Fibroblast of lung (primary cell): ENCODE data around the gene TRPC4AP. TPM values are rescaled to one million over a fixed set of nuclear protein-coding genes. Genes with fewer than 3 reads are reported as not detected.
A peak's percentile ranks its signal among the peaks of the same experiment; 100 is the strongest.

ENCODE experiments used
- DNase-seq, 2 donors: peaks; one replicate each; pipeline versions ENCODE4 v3.0.0 to v3.0.0-alpha.2; 2010; ENCODE audit warnings: low read depth in 2 of 2
- H2AFZ ChIP-seq: 2 replicates; pipeline ENCODE4 v1.5.1; 2012; ENCODE audit warnings: low read length, control low read depth, inconsistent platforms
- H3K27ac ChIP-seq: 2 replicates; pipeline ENCODE4 v1.5.1; 2011; ENCODE audit warnings: low read length, control low read depth; ENCODE audit not compliant: insufficient read depth
- H3K27me3 ChIP-seq: 2 replicates; pipeline ENCODE4 v1.5.1; 2011; ENCODE audit warnings: mild to moderate bottlenecking, low read length; ENCODE audit not compliant: control insufficient read depth, insufficient read depth
- H3K36me3 ChIP-seq: 2 replicates; pipeline ENCODE4 v1.5.1; 2011; ENCODE audit warnings: low read length; ENCODE audit not compliant: control insufficient read depth, insufficient read depth
- H3K4me1 ChIP-seq: 2 replicates; pipeline ENCODE4 v1.5.1; 2011; ENCODE audit warnings: low read length; ENCODE audit not compliant: control insufficient read depth, insufficient read depth; ENCODE audit errors: extremely low read depth
- H3K4me2 ChIP-seq: 2 replicates; pipeline ENCODE4 v1.5.1; 2011; ENCODE audit warnings: low read length, control low read depth; ENCODE audit not compliant: insufficient read depth; ENCODE audit errors: extremely low read depth
- H3K4me3 ChIP-seq, 4 experiments: fragments of 200-600 bp in 1 of 4; sonication (generic) in 1 of 4; replicated peaks in 1 of 4; 2 replicates each; pipeline ENCODE4 v1.5.1; 2011 to 2016; ENCODE audit warnings: low read length in 4 of 4, low read depth in 3 of 4, mild to moderate bottlenecking in 3 of 4, control low read depth in 2 of 4, inconsistent platforms in 1 of 4, mixed read lengths in 1 of 4; ENCODE audit not compliant: insufficient read depth in 1 of 4; ENCODE audit errors: control extremely low read depth in 1 of 4
- H3K79me2 ChIP-seq: 2 replicates; pipeline ENCODE4 v1.5.1; 2012; ENCODE audit warnings: mild to moderate bottlenecking, low read length, inconsistent platforms; ENCODE audit not compliant: control insufficient read depth, insufficient read depth
- H3K9ac ChIP-seq: 2 replicates; pipeline ENCODE4 v1.5.1; 2011; ENCODE audit warnings: mild to moderate bottlenecking, low read length, control low read depth; ENCODE audit not compliant: insufficient read depth
- H3K9me3 ChIP-seq: 2 replicates; pipeline ENCODE4 v1.5.1; 2012; ENCODE audit warnings: low read depth, low read length; ENCODE audit not compliant: control insufficient read depth, insufficient read depth
- H4K20me1 ChIP-seq: 2 replicates; pipeline ENCODE4 v1.5.1; 2011; ENCODE audit warnings: low read length; ENCODE audit not compliant: control insufficient read depth, insufficient read depth; ENCODE audit errors: extremely low read depth
- EZH2 ChIP-seq: IDR thresholded peaks from 2 replicates; pipeline ENCODE4 v1.5.1; 2012; ENCODE audit warnings: low read length, control low read depth, mild to moderate bottlenecking; ENCODE audit errors: missing control alignments
- polyA plus RNA-seq, 2 donors: library from polyadenylated mRNA; depleted of rRNA in 1 of 2; stranded (reverse) in 1 of 2; unstranded in 1 of 2; fragments of >200 nt; gene quantifications; 2 replicates each; pipeline ENCODE4 v1.2.1, GENCODE V29; 2011 to 2012; ENCODE audit warnings: missing spikeins in 1 of 2
- total RNA-seq: library from RNA; depleted of rRNA; stranded (reverse); fragments of >200 nt; gene quantifications from 2 replicates; pipeline ENCODE4 v1.2.1, GENCODE V29; 2014
- TF ChIP-seq, protein P1 (sequence below), 2 donors: IDR thresholded peaks in 1 of 2; conservative IDR thresholded peaks in 1 of 2; 1 replicate in 1 of 2; 2 replicates in 1 of 2; pipeline ENCODE4 v1.5.1; 2011 to 2012; ENCODE audit warnings: low read length in 2 of 2, control low read depth in 1 of 2, inconsistent platforms in 1 of 2, low read depth in 1 of 2, mild to moderate bottlenecking in 1 of 2

Gene TRPC4AP
- total and polyA plus RNA-seq, 2 donors (not counting 1 experiment from before 2014, with no cell fraction given) = 63.1 to 89.7 TPM

DNA sequence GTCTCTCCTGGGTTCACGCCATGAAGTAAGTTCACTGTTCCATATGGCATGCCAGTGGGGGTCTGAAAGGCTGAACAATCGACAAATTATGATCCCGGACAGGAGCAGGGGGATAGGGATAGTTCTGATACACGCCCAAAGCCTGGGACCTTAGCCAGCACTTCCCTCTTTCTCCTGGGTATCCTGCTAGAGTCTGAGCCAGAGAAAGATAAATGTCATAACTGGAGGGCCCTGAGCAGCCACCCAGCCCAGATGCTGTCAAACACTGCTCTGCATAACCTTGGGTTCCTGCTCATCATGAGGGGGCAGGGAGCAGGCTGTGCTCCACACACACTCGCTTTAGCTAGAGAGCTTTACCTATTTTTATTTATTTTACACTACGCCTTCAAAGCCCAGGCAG is 42.3 kb upstream of the TRPC4AP start:
- H3K79me2 ChIP-seq = no peaks in the 10 kb centered on the region
- H3K4me1 ChIP-seq = peaks cover 3% of the 10 kb centered on the region
- no peak overlapping the region for H3K9ac ChIP-seq
- TF ChIP-seq, protein P1, sequence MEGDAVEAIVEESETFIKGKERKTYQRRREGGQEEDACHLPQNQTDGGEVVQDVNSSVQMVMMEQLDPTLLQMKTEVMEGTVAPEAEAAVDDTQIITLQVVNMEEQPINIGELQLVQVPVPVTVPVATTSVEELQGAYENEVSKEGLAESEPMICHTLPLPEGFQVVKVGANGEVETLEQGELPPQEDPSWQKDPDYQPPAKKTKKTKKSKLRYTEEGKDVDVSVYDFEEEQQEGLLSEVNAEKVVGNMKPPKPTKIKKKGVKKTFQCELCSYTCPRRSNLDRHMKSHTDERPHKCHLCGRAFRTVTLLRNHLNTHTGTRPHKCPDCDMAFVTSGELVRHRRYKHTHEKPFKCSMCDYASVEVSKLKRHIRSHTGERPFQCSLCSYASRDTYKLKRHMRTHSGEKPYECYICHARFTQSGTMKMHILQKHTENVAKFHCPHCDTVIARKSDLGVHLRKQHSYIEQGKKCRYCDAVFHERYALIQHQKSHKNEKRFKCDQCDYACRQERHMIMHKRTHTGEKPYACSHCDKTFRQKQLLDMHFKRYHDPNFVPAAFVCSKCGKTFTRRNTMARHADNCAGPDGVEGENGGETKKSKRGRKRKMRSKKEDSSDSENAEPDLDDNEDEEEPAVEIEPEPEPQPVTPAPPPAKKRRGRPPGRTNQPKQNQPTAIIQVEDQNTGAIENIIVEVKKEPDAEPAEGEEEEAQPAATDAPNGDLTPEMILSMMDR (conservative IDR thresholded peaks at IDR 0.05 in 1 of 2, IDR thresholded peaks at IDR 0.05 in 1 of 2; ENCODE audit: low read depth in 1 of 2, low read length in 2 of 2) = no peak
- TF ChIP-seq EZH2 = no peak
- H3K27ac ChIP-seq = no peak overlapping the region
- H4K20me1 ChIP-seq = no peaks in the 10 kb centered on the region
- no peaks in the 10 kb centered on the region for H3K9me3 ChIP-seq
- H3K36me3 ChIP-seq = peaks cover 6% of the 10 kb centered on the region
- H2AFZ ChIP-seq = no peak overlapping the region
- DNase-seq = no peak
- H3K27me3 ChIP-seq = no peaks in the 10 kb centered on the region
- H3K4me3 ChIP-seq = no peak overlapping the region
- H3K4me2 ChIP-seq = no peak overlapping the region

DNA sequence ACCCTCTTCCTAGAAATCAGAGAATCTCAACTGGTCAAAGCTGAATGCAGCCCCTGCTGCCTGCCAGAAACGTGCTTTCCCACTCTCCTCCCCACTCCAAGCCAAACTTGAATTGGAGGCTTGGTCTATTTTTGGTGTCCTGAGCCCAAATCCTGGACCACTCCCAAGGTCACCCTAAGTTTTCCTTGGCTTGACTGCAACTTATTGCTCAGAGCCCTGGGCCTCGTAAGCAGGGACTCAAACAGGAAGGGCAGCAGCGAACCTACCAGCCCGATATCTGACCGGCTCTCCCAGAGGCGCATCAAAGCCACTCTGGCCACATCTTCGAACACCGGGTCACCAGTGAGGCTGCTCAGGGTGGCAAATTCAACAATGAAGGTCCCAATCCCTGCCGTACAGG is 41.9 kb upstream of the TRPC4AP start:
- H3K36me3 ChIP-seq = peaks cover 6% of the 10 kb centered on the region
- no peaks in the 10 kb centered on the region for H3K79me2 ChIP-seq
- no peaks in the 10 kb centered on the region for H3K9me3 ChIP-seq
- no peak overlapping the region for H3K27ac ChIP-seq
- H4K20me1 ChIP-seq = no peaks in the 10 kb centered on the region
- peaks cover 3% of the 10 kb centered on the region for H3K4me1 ChIP-seq
- H3K9ac ChIP-seq = no peak overlapping the region
- TF ChIP-seq, protein P1 (conservative IDR thresholded peaks at IDR 0.05 in 1 of 2, IDR thresholded peaks at IDR 0.05 in 1 of 2; ENCODE audit: low read depth in 1 of 2, low read length in 2 of 2) = no peak
- TF ChIP-seq EZH2 = no peak
- no peak overlapping the region for H2AFZ ChIP-seq
- H3K4me3 ChIP-seq = no peak overlapping the region
- H3K4me2 ChIP-seq = no peak overlapping the region
- peak; percentile 14 to 25 for DNase-seq
- H3K27me3 ChIP-seq = no peaks in the 10 kb centered on the region

DNA sequence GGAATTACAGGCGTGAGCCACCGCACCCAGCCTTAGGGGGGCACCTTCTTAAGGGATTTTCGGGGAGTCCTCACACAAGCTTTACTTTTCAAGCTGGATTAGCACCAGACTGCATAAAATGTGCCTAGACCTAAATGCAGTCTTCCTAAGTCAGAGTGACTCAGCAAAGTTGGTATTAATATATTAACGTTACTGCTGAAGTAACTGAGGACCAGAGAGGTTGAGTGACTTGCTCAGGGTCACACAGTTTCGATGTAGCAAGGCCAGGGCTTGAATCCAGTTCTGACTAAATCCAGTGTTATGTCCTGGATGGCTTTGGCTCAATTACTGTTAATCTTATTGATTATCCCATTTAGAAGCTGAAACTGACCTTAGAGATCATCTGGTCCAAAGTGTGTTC is 41.1 kb upstream of the TRPC4AP start:
- DNase-seq = no peak
- Histone ChIP-seq H3K4me1 (peaks cover 3% of the 10 kb centered on the region), H3K4me2 (no peak overlapping the region), H3K9ac (no peak overlapping the region), H3K27ac (no peak overlapping the region), H3K36me3 (peaks cover 6% of the 10 kb centered on the region), H3K4me3 (no peak overlapping the region), H3K79me2 (no peaks in the 10 kb centered on the region), H3K27me3 (no peaks in the 10 kb centered on the region), H4K20me1 (no peaks in the 10 kb centered on the region), H2AFZ (no peak overlapping the region), H3K9me3 (no peaks in the 10 kb centered on the region)
- TF ChIP-seq, protein P1 (conservative IDR thresholded peaks at IDR 0.05 in 1 of 2, IDR thresholded peaks at IDR 0.05 in 1 of 2; ENCODE audit: low read depth in 1 of 2, low read length in 2 of 2) = no peak
- no peak for TF ChIP-seq EZH2
